ENCODE data around the gene ELOB.
"Not testable (repeated sequence)": the region's sequence is repeated elsewhere in the genome, so short reads cannot be mapped to it uniquely, and the experiment has no call there.

Gene ELOB

DNA sequence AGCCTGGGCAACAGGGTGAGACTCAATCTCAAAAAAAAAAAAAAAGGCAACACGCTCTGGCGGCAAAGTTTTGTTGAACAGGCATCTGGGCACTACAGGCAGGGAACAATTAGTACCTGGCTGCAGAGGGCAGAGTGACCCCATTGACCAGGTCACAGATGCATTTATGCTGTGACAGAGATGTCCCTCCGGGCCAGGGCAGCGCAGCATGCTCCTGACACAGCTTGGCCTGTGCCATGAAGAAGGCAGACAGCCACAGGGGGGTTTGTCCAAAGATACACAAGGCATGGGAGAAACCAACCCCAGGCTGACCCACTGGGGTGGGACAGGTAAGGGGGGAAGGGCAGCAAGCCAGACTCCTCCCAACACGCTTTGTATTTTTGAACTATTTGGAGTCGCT lies 32.4 kb downstream of the ELOB start:
- DNase-seq, result no peak

DNA sequence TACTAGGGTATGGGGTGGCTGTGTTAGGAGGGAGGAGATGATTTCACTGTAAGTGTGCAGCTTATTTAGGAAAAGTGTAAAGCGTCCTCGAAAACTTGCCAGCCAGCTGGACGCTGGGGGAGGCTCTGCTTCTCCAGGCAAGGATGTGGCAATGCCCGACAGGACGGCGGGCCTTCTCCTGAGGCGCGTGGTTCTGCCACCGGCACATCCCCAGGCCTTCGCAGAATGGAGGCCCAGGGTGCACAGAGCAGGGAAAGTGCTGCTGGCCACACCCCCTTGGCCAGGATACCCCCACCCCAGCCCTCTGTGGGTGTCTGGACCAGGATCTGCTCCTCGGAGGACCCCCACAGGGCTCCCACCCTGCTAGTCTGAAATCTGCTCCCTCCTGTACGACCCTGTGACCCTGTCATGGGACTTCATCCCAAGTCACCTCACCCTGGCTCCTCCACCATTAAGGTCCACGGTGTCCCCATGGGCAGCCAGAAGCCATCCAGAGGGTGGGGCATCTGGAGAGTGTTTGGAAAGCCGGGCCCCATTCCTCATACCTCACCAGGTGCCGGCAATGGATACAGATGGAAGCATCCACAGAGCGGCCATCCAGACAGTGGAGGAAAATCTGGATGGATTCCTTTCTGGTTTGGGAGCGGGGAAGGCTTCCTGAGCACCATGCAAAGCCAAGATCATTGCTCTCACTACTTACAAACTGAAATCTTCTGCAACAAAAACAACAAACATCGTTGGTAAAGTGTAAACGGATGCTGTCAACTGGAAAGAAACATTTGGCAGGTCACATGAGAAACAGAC lies 33.9 kb downstream of the ELOB start:
- no peak for DNase-seq

DNA sequence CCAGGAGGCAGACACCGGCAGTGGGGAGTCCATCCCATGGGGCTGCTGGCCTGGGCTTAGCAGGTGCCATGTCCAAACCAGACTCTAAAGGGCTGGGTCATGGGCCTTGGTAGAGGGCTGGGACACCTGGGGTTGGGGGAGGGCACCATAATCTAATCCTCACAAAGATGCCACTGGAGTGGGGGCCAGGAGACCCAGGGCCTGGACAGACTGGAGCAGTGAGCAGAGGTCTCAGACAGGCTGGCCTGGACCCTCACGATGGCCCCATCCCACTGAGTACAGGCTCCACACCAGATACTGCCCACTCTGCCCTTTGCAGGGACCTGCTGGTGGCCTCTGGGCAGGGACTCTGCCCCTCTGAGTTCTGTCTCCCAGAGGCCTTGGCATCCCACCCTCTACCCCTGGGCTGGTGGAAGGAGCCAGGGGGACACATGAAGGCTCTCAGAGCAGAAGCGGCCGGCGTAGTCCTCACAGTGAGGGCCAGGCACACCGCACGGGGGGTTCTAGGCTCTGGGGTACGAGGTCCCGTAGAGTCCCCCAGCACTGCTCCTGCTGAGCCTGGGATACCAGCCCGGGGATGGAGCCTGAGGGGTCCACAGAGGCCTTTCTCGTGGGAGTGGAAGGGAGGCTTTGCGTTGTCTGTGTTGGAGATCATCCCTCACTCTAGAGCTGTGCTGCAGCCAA lies 34.6 kb downstream of the ELOB start:
- DNase-seq, result no peak

DNA sequence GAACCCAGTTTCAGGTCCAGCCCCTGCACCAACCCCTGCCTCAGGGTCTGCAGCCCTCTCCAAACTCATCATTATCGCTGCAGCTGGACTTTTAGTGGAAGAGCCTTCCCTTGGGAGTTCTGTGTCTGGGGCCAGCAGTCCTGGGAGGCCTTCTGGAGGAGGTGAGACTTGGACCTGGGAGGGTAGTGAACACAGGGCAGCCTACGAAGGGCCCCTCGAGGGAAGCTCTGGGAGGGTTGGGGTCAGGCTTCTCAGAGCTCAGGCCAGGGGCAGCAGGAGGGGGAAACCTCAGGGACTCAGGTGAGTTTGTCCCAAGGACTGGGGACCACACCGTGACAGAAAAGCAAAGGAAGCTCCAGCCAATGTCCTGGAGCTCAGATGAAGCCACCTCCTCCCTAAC lies 35.9 kb downstream of the ELOB start:
- DNase-seq, result no peak

DNA sequence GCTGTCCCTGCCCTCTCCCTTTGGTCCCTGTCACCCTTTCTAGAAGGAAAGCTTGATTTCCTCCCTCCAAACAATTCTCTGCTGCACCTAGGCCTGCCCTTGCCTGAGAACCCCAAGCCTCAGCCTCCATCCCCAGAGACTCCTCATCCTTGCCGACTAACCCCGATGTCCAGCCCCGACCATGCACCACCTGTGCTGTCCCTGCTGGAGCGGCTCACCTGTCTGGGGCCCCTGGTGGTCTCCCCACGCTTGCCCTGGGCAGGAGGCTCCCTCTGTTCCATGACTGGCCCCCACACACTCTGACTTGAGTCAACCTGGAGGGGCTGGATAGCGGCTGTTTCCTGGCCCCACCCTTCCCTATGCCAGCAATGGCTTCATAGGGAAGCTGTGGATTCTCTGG lies 36.6 kb downstream of the ELOB start:
- DNase-seq, result no peak

DNA sequence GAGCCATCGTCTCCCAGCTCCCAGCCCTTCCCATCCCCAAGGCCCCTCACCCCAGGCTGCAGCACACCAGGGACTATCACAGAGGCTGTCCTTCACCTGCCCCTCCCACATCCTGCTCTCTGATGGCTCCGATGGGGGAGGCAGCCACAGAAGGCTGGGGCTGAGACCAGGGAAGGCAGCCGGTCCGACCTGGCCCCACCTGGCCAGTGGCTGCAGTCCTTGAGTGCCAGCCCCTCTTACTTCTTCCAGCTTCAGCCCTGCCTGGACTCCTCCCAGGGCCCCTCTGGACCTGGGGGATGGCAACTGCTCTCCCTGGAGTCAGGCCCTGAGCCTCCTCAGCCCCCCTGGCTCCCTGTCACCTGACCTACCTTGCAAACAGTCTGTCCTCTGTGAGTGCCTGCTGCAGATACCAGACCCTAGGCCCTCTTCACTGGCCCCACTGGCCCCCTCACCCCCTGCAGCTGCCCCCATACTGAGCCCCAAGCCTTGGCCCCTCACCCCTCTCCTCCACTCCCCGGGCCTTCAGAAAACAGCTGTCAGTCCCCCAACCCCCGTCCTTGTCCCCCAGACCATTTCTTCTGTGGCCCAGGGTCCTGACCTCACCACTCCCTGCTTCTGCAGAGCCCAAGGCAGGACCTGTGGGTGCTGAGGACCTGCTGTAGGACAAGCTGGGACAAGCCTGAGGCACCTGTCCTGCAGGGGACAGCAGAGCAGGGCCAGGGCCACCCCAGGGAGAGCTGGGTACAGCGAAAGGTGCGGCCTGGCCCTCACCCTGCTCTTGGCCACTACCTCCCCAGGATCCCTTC lies 37.3 kb downstream of the ELOB start:
- DNase-seq, result no peak

DNA sequence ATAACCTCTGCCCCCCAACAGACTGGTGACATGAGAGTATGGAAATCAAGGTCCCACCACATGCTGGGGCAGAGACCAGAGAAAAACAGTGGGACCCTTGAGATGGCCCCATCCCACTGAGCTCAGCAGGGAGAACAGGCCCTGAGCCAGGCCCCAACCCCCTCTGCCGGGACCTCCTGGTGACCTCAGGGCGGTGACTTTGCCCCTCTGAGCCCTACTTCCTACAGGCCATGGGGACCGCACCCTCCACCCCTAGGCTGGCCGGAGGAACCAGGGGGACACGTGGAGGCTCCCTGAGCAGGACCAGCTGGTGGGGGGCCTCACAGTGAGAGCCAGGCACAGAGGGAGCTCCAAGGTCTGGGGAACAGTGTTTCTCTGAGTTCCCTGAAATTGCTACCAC lies 38.5 kb downstream of the ELOB start:
- DNase-seq, result no peak

DNA sequence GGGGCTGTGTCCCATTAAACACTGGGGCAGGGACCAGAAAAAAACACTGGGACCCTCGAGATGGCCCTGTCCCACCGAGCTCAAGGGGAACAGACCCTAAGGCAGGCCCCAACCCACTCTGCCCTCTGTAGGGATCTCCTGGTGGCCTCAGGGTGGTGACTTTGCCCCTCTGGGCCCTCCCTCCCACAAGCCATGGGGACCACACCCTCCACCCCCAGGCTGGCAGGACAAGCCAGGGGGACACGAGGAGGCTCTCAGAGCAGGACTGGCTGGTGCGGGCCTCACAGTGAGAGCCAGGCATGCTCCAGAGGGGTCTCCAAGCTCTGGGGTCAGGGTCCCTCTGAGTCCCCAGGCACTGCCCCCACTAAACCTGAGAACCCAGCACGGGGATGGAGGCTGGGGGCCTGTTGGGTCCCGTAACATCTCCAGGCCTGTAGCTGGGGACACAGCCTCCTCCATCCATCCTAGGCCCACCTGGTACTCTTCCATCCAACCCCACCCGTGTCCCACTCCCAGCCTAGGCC lies 39.1 kb downstream of the ELOB start:
- DNase-seq, result no peak

DNA sequence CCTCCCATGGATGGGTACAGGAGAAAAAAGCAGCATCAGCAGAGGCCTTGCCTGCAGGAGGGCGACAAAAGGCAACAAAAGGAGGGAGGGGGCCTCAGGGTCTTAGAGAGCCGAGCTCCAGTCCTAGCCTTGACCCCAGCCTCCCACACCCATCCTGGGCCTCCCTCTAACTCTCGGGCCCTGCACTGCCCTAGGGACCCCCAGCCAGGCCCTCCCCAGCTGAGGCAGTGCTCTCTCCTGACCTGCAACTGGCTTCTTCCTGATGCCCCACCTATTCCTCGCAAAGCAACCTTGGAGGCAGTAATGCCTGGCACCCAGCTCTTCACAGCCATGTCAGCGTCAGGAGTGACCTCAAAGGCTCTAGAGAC lies 39.9 kb downstream of the ELOB start:
- no peak for DNase-seq

DNA sequence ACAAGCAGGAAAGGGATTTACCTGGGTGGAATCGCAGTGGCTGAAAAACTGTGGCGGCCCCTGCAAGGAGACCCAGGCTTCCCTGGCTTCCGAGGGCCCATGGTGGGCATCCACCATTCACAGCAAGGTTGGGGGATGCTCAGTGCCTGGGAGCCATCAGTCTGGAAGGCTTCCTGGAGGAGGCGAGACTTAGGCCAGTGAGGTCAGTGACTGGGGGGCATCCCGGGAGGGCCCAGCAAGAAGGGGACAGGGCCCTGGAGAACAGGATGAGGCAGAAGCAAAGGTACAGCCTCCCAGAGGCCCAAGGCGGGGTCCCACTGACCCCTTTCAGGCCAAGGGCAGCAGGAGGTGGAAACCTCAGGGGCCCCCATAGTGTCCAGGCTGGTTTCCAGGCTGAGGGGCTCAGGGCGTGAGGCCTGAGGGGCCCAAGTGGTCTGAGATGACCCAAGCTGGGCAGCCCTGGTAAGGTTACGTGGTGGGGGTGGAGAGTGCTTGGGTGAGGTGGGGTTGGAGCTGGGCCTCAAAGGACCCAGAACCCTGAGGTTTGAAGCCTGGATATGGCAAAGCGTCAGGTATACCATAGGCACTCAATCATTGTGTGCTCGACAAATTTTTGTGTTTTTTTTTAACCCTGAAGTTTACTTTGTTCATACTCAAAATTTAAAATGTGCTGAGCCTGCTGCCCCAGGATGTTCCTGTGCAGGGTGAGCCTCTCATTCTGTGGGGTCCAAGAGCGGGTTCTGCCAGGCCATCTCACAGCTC lies 40.4 kb downstream of the ELOB start:
- no peak for DNase-seq

DNA sequence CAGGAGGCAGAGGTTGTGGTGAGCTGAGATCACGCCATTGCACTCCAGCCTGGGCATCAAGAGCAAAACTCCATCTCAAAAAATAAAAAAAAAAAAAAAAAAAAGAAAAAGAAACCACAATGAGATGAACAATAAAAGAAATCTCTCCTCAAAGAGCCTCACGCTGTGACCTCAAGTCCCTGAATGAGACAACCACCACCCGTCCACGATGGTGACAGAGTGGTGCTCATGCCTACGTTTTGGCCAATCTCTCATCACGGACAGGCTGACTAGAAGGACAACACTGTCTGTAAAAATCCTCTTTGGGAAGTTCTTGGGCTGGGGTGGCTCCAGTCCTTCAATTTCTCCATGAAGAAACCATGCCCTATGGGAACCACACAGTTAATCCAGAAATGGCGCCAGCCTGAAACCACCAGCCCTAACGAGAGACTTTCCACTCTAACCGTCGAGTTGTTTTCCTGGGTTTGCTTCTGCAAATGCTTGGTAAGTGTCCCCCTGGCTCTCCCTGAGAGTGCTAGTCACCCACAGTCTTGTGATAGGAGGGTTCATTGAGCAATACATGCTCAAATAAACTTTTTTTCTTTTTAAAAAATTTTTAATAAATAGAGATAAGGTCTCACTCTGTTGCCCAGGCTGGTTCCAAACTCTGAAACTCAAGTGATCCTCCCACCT lies 42.1 kb downstream of the ELOB start:
- DNase-seq, result no peak

DNA sequence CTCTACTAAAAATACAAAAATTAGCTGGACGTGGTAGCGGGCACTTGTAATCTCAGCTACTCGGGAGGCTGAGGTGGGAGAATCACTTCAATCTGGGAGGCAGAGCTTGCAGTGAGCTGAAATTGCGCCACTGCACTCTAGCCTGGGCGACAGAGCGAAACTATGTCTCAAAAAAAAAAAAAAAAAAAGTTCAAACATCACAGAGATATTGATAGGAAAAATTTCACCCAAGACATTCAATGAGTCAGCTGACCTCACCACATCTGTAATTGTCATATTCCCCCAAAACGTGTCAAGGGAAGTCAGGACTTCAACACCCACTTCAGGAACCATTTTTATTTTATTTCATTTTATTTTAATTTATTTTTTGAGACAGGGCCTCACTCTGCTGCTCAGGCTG lies 49.0 kb downstream of the ELOB start:
- DNase-seq, result no peak

DNA sequence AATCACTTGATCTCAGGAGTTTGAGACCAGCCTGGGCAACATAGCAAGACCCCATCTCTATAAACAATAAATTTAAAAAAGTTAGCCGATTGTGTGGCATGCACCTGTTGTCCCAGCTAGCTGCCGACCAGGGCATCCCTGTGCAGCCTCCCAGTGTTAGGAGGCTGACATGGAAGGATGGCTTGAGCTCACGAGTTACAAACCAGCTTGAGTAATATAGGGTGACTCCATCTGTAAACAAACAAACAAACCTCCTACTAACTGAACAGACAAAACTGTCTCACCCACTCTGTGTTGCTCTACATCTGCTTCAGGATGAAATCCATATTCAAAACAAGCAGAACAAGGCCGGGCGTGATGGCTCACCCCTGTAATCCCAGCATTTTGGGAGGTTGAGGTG lies 50.2 kb downstream of the ELOB start:
- no peak for DNase-seq

DNA sequence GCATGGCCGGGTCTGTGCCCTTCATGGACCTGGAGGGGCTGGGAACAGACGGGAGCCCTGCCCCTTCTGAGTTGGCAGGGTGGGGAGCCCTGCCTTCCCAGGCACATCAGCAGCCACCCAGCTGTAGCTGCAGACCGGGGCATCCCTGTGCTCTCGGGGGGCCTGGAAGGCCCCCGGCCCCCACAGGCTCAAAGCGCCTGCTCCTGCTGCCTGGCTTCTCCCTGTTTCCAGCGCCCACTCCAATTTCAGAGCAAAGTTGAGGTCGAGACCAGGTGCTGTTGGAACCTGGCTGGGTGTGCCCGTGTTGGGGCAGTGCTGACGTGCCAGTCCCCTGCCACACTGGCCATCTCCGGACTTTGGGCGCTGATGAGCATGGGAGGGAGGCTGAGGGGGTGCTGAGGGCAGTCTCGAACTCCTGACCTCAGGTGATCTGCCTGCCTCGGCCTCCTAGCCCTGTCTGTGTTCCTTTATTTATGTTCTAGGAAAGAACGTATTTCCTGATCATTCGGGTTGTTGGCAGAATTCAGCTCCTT lies 52.2 kb downstream of the ELOB start:
- no peak for DNase-seq

DNA sequence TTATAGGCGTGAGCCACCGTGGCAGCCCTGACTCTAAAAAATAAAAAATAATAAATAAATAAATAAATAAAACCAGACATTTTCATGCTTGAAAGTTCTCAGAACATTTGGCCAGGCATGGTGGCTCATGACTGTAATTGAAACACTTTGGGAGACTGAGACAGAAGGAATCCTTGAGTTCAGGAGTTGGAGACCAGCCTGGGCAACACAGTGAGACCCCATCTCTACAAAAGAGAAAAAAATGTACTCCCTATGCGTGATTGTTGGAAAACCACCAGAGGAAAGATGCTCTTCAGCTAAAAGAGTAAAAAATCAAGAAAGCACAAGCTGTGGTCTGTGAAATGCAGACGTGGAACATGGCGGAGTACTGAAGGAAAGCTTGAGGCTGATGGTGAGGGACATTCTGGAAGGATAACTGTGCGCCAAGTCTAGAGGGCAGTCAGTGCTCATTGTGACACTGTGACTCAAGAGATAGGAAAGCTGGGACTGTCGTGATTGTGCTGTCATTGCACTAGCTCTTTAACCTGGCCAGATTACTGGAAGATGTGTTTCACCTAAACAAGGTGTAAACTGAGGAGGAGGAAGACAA lies 52.9 kb downstream of the ELOB start:
- DNase-seq, result no peak

DNA sequence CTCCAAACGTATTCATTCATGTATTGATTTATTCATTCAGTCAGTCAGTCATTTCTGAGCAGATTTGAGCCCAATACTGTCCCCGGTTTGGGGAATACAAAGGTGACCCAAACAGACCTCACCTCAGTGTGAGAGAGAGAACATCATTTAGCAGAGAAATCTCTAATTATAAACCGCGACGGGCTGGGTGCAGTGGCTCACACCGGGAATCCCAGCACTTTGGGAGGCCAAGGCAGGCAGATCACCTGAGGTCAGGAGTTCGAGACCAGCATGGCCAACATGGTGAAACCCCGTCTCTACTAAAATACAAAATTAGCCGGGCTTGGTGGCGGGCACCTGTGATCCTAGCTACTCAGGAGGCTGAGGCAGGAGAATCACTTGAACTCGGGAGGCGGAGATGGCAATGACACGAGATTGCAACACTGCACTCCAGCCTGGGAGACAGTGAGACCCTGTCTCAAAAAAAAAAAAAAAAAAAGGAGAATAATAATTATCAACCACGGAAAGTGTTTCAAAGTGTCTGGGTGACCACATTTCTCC lies 55.4 kb downstream of the ELOB start:
- DNase-seq, result not testable (repeated sequence)

Measured in NCI-H510A (cell line).